Astrocyte of the spinal cord (primary cell): ENCODE measurements around the gene ASIC1.

ENCODE experiments used
- DNase-seq: peaks from one replicate; pipeline ENCODE4 v3.0.0; 2011; ENCODE audit warnings: low read depth, low spot score
- H3K4me3 ChIP-seq: 2 replicates; pipeline ENCODE4 v1.5.1; 2011; ENCODE audit warnings: low read depth, mild to moderate bottlenecking, low read length, moderate library complexity
- CTCF ChIP-seq: IDR thresholded peaks from 2 replicates; pipeline ENCODE4 v1.5.1; 2012; ENCODE audit warnings: low read depth, mild to moderate bottlenecking, low read length, inconsistent platforms
- in situ Hi-C: cut with HindIII; loops from 2 replicates; pipeline ENCODE4 v1.10.0; 2017; ENCODE audit warnings: low sequenced_read_pairs

The ASIC1 gene

GRCh38 chr12:50059440-50060119 is 2.2 kb downstream of the ASIC1 start:
- H3K4me3 ChIP-seq, result no peak overlapping the region
- in situ Hi-C loops, result no loop called here
- no peak for DNase-seq
- TF ChIP-seq CTCF, result no peak

GRCh38 chr12:50060120-50060468 is 2.7 kb downstream of the ASIC1 start:
- no peak for DNase-seq
- TF ChIP-seq CTCF, result no peak
- H3K4me3 ChIP-seq, result no peak overlapping the region
- in situ Hi-C loops, result no loop called here

- no peak overlapping the region for H3K4me3 ChIP-seq
- in situ Hi-C loops, result no loop called here
- DNase-seq, result no peak
- TF ChIP-seq CTCF, result no peak
These were observed 3.8 kb downstream of the ASIC1 start for GRCh38 chr12:50061171-50061570.

GRCh38 chr12:50061946-50062686 is 4.7 kb downstream of the ASIC1 start:
- DNase-seq, result peak; percentile 57
- in situ Hi-C loops, result no loop called here
- no peak overlapping the region for H3K4me3 ChIP-seq
- TF ChIP-seq CTCF, result no peak

- in situ Hi-C loops, result no loop called here
- no peak for TF ChIP-seq CTCF
These were observed 5.5 kb downstream of the ASIC1 start for GRCh38 chr12:50062728-50063460.

GRCh38 chr12:50065726-50066310 is 8.4 kb downstream of the ASIC1 start:
- DNase-seq, result no peak
- no peak for TF ChIP-seq CTCF

More at GRCh38 chr12:50062728-50063460, 5.5 kb downstream of the ASIC1 start:
- no peak overlapping the region for H3K4me3 ChIP-seq
- DNase-seq, result peak; percentile 26

More at GRCh38 chr12:50065726-50066310, 8.4 kb downstream of the ASIC1 start:
- H3K4me3 ChIP-seq, result no peak overlapping the region
- in situ Hi-C loops, result no loop called here
